Colonic mucosa (tissue), 4 donors: Measurements from ENCODE around the gene CHADL. TPM values are rescaled to one million over a fixed set of nuclear protein-coding genes. Genes with fewer than 3 reads are reported as not detected.

ENCODE experiments used
- DNase-seq: peaks from one replicate; pipeline ENCODE4 v3.0.0-alpha.2; 2020
- H3K27ac ChIP-seq: fragments of 200-600 bp; one replicate; pipeline ENCODE4 v1.8.0; 2021
- H3K27me3 ChIP-seq: fragments of 200-600 bp; one replicate; pipeline ENCODE4 v1.8.0; 2021
- H3K36me3 ChIP-seq: fragments of 200-600 bp; one replicate; pipeline ENCODE4 v1.8.0; 2021
- H3K4me1 ChIP-seq: fragments of 200-600 bp; one replicate; pipeline ENCODE4 v1.8.0; 2021; ENCODE audit warnings: mild to moderate bottlenecking
- H3K4me3 ChIP-seq: fragments of 200-600 bp; one replicate; pipeline ENCODE4 v1.8.0; 2021
- H3K9ac ChIP-seq, 2 donors: one replicate each; pipeline ENCODE4 v1.7.0; 2013; ENCODE audit warnings: control low read depth in 2 of 2, low read depth in 2 of 2, low read length in 2 of 2
- H3K9me3 ChIP-seq: fragments of 200-600 bp; one replicate; pipeline ENCODE4 v1.8.0; 2021
- intact Hi-C: fragments of 100-400 bp; cut with DNase I; formaldehyde crosslinking; loops from one replicate; pipeline ENCODE4 v1.14.1; 2022
- total RNA-seq, 2 donors: library from RNA; stranded (reverse); fragmentation: NEBNext Ultra II Directional in 1 of 2; extraction: Animal tissue kit (Norgen Biotek cat#: 25700) in 1 of 2; gene quantifications; one replicate each; pipeline ENCODE4 v1.2.1, GENCODE V29; 2021
- TF ChIP-seq, protein P1 (sequence below): fragments of 200-600 bp; IDR thresholded peaks from one replicate; pipeline ENCODE4 v1.8.0; 2022; ENCODE audit warnings: antibody characterized with exemption, mild to moderate bottlenecking
- donor health status: healthy.
- donor health status: DM: no; HTN: no; CAD: no.
- donor health status: DM: no; HTN: no; CAD: no.

Gene CHADL
- total RNA-seq, 2 donors from 2014 or later: 0.62 to 1.8 TPM

GRCh38 chr22:41254230-41254629, 13.5 kb upstream of the CHADL start:
- Histone ChIP-seq H3K27me3 (no peaks in the 10 kb centered on the region), H3K4me3 (no peak overlapping the region), H3K27ac (no peak overlapping the region), H3K4me1 (no peaks in the 10 kb centered on the region), H3K9me3 (no peaks in the 10 kb centered on the region), H3K36me3 (peaks cover 10% of the 10 kb centered on the region), H3K9ac (no peak overlapping the region)
- intact Hi-C loops: no loop called here
- no peak for DNase-seq
- TF ChIP-seq, protein P1, sequence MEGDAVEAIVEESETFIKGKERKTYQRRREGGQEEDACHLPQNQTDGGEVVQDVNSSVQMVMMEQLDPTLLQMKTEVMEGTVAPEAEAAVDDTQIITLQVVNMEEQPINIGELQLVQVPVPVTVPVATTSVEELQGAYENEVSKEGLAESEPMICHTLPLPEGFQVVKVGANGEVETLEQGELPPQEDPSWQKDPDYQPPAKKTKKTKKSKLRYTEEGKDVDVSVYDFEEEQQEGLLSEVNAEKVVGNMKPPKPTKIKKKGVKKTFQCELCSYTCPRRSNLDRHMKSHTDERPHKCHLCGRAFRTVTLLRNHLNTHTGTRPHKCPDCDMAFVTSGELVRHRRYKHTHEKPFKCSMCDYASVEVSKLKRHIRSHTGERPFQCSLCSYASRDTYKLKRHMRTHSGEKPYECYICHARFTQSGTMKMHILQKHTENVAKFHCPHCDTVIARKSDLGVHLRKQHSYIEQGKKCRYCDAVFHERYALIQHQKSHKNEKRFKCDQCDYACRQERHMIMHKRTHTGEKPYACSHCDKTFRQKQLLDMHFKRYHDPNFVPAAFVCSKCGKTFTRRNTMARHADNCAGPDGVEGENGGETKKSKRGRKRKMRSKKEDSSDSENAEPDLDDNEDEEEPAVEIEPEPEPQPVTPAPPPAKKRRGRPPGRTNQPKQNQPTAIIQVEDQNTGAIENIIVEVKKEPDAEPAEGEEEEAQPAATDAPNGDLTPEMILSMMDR: no peak

GRCh38 chr22:41252365-41252764, 11.6 kb upstream of the CHADL start:
- Histone ChIP-seq H3K27me3 (no peaks in the 10 kb centered on the region), H3K36me3 (peaks cover 10% of the 10 kb centered on the region), H3K27ac (no peak overlapping the region), H3K9me3 (no peaks in the 10 kb centered on the region), H3K4me1 (no peaks in the 10 kb centered on the region), H3K9ac (no peak overlapping the region), H3K4me3 (no peak overlapping the region)
- intact Hi-C loops: no loop called here
- TF ChIP-seq, protein P1: no peak
- DNase-seq: no peak

DNA sequence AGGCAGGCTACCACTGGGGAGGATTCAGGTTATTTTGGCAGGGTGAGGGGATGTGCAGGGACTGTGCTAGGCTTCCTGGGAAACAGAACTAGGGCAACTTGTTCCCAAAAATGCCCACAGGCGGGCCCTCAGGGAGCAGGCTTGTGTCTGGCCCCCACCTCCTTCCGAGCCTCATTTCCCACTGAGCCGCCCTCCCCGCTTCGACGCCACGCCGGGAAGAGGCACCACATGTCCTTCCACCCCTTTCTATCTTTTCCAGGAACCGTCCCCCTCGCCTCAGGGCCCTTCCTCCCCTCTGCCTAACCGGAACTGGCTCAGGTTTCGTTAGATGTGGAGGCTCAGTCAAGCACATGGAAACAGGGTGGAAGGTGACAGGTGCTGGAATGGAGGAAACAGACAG, 9.4 kb upstream of the CHADL start:
- no peaks in the 10 kb centered on the region for H3K4me1 ChIP-seq
- no peak overlapping the region for H3K9ac ChIP-seq
- no peaks in the 10 kb centered on the region for H3K9me3 ChIP-seq
- H3K27me3 ChIP-seq: no peaks in the 10 kb centered on the region
- H3K4me3 ChIP-seq: no peak overlapping the region
- H3K36me3 ChIP-seq: peaks cover 10% of the 10 kb centered on the region
- DNase-seq: no peak
- intact Hi-C loops: no loop called here
- H3K27ac ChIP-seq: no peak overlapping the region
- TF ChIP-seq, protein P1: no peak

DNA sequence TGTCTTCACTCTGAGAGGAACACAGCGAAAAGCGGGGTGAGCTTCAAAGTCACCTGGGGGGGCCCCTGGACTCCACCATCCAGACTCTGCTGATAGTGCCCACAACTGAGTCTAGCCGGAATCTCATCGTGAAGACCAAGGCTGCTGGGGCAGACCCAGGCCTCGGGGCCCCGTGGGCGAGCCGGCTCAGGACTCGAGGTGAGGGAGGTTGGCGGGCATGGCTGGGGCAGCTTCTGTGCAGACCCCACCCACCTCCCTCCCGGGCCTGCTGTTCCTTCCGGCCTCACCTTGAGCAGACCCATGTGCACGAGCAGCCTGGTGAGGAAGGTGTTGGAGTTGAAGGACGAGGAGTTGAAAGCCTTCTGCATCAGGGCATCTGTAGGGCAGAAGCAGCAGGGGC, 8.7 kb upstream of the CHADL start:
- DNase-seq: no peak

DNA sequence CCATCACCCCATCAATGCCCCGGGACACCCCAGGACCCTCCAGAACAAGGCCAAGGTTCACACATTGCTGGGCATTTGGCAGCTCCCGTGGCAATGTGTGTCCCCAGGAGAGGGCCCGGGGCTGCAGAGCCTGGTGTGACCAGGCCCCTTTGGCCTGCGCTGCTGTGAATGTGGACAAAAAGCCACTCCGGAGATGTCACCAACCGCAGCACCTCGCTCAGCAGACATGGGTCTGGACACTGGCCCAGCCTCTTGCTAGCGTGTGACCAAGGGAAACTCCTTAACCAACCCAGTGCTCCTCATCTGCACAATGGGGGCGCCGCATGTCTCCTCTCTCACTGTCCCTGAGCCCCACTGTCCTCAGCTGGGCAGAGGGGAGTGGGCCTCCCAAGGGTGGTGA, 8.0 kb upstream of the CHADL start:
- intact Hi-C loops: no loop called here
- TF ChIP-seq, protein P1: no peak
- H3K9me3 ChIP-seq: no peaks in the 10 kb centered on the region

More for the DNA sequence above, 8.7 kb upstream of the CHADL start:
- intact Hi-C loops: no loop called here
- Histone ChIP-seq H3K9ac (no peak overlapping the region), H3K4me3 (no peak overlapping the region), H3K27ac (no peak overlapping the region), H3K9me3 (no peaks in the 10 kb centered on the region), H3K36me3 (peaks cover 10% of the 10 kb centered on the region), H3K27me3 (no peaks in the 10 kb centered on the region), H3K4me1 (no peaks in the 10 kb centered on the region)
- TF ChIP-seq, protein P1: no peak

GRCh38 chr22:41248314-41248713, 7.6 kb upstream of the CHADL start:
- intact Hi-C loops: no loop called here
- H3K9ac ChIP-seq: no peak overlapping the region
- TF ChIP-seq, protein P1: no peak
- peaks cover 8% of the 10 kb centered on the region for H3K36me3 ChIP-seq
- H3K9me3 ChIP-seq: no peaks in the 10 kb centered on the region
- no peak overlapping the region for H3K27ac ChIP-seq
- DNase-seq: no peak
- H3K4me1 ChIP-seq: no peaks in the 10 kb centered on the region
- H3K4me3 ChIP-seq: no peak overlapping the region
- no peaks in the 10 kb centered on the region for H3K27me3 ChIP-seq

More for the DNA sequence above, 8.0 kb upstream of the CHADL start:
- Histone ChIP-seq H3K27ac (no peak overlapping the region), H3K27me3 (no peaks in the 10 kb centered on the region), H3K4me3 (no peak overlapping the region), H3K4me1 (no peaks in the 10 kb centered on the region), H3K9ac (no peak overlapping the region), H3K36me3 (peaks cover 10% of the 10 kb centered on the region)
- DNase-seq: no peak
